Neural cell (in vitro differentiated cells): ENCODE measurements around the gene USB1. TPM values are rescaled to one million over a fixed set of nuclear protein-coding genes. Genes with fewer than 3 reads are reported as not detected.

ENCODE experiments used
- H2AFZ ChIP-seq: fragments of 200-600, 300-800 bp; sonication (generic), shearing (Covaris generic); 2 replicates; pipeline ENCODE4 v1.6.0; 2014; ENCODE audit warnings: low read depth, mild to moderate bottlenecking, antibody characterized with exemption, low read length, moderate library complexity
- H3F3A ChIP-seq: fragments of 200-600 bp; shearing (Covaris generic); 2 replicates; pipeline ENCODE4 v1.6.1; 2016; ENCODE audit warnings: mild to moderate bottlenecking, moderate library complexity, mixed read lengths, antibody characterized with exemption, low read length; ENCODE audit not compliant: insufficient read depth, poor library complexity, severe bottlenecking
- H3K27ac ChIP-seq: fragments of 200-600, 300-800 bp; sonication (generic), shearing (Covaris generic); 2 replicates; pipeline ENCODE4 v1.5.1; 2014; ENCODE audit warnings: mild to moderate bottlenecking, low read length, moderate library complexity
- H3K27me3 ChIP-seq: fragments of 300-800, 200-600 bp; sonication (generic), shearing (Covaris generic); 2 replicates; pipeline ENCODE4 v1.6.0; 2014; ENCODE audit warnings: mild to moderate bottlenecking, low read depth, low read length, moderate library complexity; ENCODE audit not compliant: insufficient read depth
- H3K36me3 ChIP-seq: fragments of 300-800, 200-600 bp; sonication (generic), shearing (Covaris generic); 2 replicates; pipeline ENCODE4 v1.5.1; 2014; ENCODE audit warnings: mild to moderate bottlenecking, antibody characterized with exemption, low read length, moderate library complexity; ENCODE audit not compliant: insufficient read depth
- H3K4me2 ChIP-seq: fragments of 300-800, 200-600 bp; sonication (generic), shearing (Covaris generic); 2 replicates; pipeline ENCODE4 v1.6.0; 2014; ENCODE audit warnings: mild to moderate bottlenecking, low read length
- H3K4me3 ChIP-seq: fragments of 300-800, 200-600 bp; sonication (generic), shearing (Covaris generic); 2 replicates; pipeline ENCODE4 v1.5.1; 2014; ENCODE audit warnings: mild to moderate bottlenecking, low read length, moderate library complexity
- H3K79me2 ChIP-seq: fragments of 200-600 bp; shearing (Covaris generic); replicated peaks from 2 replicates; pipeline ENCODE4 v1.6.0; 2014; ENCODE audit warnings: mild to moderate bottlenecking, low read length, moderate library complexity; ENCODE audit not compliant: insufficient read depth
- H3K9ac ChIP-seq: fragments of 300-800, 200-600 bp; sonication (generic), shearing (Covaris generic); 2 replicates; pipeline ENCODE4 v1.6.1; 2016; ENCODE audit warnings: mild to moderate bottlenecking, low read length, mixed read lengths
- H3K9me2 ChIP-seq: fragments of 200-600 bp; shearing (Covaris generic); 2 replicates; pipeline ENCODE4 v1.6.1; 2016; ENCODE audit warnings: mild to moderate bottlenecking, low read length, mixed read lengths; ENCODE audit not compliant: insufficient read depth
- H3K9me3 ChIP-seq: fragments of 200-600, 300-800 bp; sonication (generic), shearing (Covaris generic); 2 replicates; pipeline ENCODE4 v1.6.1; 2016; ENCODE audit warnings: mild to moderate bottlenecking, mixed run types, low read length, moderate library complexity, mixed read lengths
- H4K20me1 ChIP-seq: fragments of 200-600 bp; shearing (Covaris generic); 2 replicates; pipeline ENCODE4 v1.6.1; 2016; ENCODE audit warnings: mild to moderate bottlenecking, mixed run types; ENCODE audit not compliant: insufficient read depth
- EP300 ChIP-seq: fragments of 450-650 bp; conservative IDR thresholded peaks from 2 replicates; pipeline ENCODE4 v1.6.1; 2014; ENCODE audit warnings: antibody characterized with exemption, mild to moderate bottlenecking, moderate library complexity; ENCODE audit not compliant: poor library complexity, severe bottlenecking
- EZH2 ChIP-seq: fragments of 200-600, 300-800 bp; shearing (Covaris generic), sonication (generic); IDR thresholded peaks from 2 replicates; pipeline ENCODE4 v1.6.1; 2014; ENCODE audit warnings: antibody characterized with exemption, low read length, borderline replicate concordance, mild to moderate bottlenecking; ENCODE audit not compliant: insufficient read depth, poor library complexity, severe bottlenecking
- MXI1 ChIP-seq: fragments of 450-650 bp; conservative IDR thresholded peaks from 2 replicates; pipeline ENCODE4 v1.6.1; 2014; ENCODE audit warnings: antibody characterized with exemption, mild to moderate bottlenecking; ENCODE audit not compliant: poor library complexity, severe bottlenecking
- POLR2AphosphoS5 ChIP-seq: IDR thresholded peaks from 2 replicates; pipeline ENCODE4 v1.6.1; 2012
- RAD21 ChIP-seq: fragments of 450-650 bp; conservative IDR thresholded peaks from 2 replicates; pipeline ENCODE4 v1.6.1; 2014; ENCODE audit warnings: antibody characterized with exemption, mild to moderate bottlenecking, moderate library complexity
- REST ChIP-seq: IDR thresholded peaks from 2 replicates; pipeline ENCODE4 v1.6.1; 2012; ENCODE audit warnings: borderline replicate concordance
- SMC3 ChIP-seq: fragments of 450-650 bp; conservative IDR thresholded peaks from 2 replicates; pipeline ENCODE4 v1.6.1; 2014; ENCODE audit warnings: antibody characterized with exemption, mild to moderate bottlenecking, moderate library complexity; ENCODE audit not compliant: poor library complexity
- TAF1 ChIP-seq: IDR thresholded peaks from 2 replicates; pipeline ENCODE4 v1.6.1; 2012; ENCODE audit warnings: low read depth
- polyA plus RNA-seq: library from polyadenylated mRNA; depleted of rRNA; stranded (reverse); fragments of >200 nt; gene quantifications from 2 replicates; pipeline ENCODE4 v1.2.3, GENCODE V29; 2014
- TF ChIP-seq, protein P1 (sequence below): fragments of 450-650 bp; IDR thresholded peaks from 2 replicates; pipeline ENCODE4 v1.5.1; 2014; ENCODE audit warnings: antibody characterized with exemption, mild to moderate bottlenecking, moderate library complexity; ENCODE audit not compliant: poor library complexity, severe bottlenecking

Gene USB1
- polyA plus RNA-seq, 1 donor from 2014 or later, result 25.7 TPM

GRCh38 chr16:57994361-57994760 lies 6.8 kb upstream of the USB1 start (continued):
- TF ChIP-seq, protein P1, sequence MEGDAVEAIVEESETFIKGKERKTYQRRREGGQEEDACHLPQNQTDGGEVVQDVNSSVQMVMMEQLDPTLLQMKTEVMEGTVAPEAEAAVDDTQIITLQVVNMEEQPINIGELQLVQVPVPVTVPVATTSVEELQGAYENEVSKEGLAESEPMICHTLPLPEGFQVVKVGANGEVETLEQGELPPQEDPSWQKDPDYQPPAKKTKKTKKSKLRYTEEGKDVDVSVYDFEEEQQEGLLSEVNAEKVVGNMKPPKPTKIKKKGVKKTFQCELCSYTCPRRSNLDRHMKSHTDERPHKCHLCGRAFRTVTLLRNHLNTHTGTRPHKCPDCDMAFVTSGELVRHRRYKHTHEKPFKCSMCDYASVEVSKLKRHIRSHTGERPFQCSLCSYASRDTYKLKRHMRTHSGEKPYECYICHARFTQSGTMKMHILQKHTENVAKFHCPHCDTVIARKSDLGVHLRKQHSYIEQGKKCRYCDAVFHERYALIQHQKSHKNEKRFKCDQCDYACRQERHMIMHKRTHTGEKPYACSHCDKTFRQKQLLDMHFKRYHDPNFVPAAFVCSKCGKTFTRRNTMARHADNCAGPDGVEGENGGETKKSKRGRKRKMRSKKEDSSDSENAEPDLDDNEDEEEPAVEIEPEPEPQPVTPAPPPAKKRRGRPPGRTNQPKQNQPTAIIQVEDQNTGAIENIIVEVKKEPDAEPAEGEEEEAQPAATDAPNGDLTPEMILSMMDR, result no peak
- TF ChIP-seq MXI1, result no peak

DNA sequence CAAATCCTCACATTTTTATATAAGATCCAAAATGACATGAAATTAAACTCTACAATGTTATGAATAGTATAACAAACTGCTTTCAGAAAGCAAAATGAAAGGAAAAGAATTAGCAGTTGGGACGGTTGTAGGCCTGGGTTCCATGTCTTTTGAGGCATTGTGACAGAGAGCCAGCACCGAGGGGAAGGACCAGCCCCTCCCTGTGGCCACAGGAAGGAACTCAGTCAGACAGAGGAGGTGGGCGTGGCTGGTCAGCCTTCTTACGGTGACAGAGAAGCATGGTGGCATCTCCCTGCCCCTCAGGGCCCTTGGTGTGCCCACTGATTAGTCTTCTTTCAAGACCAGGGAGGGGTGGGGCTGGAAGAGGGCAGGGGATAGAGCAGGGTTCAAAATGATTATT lies 6.4 kb upstream of the USB1 start:
- no peaks in the 10 kb centered on the region for H3K36me3 ChIP-seq
- no peaks in the 10 kb centered on the region for H3K27me3 ChIP-seq
- H3K79me2 ChIP-seq, result peaks cover 10% of the 10 kb centered on the region
- H3K9me3 ChIP-seq, result no peaks in the 10 kb centered on the region
- H3K9me2 ChIP-seq, result no peaks in the 10 kb centered on the region
- no peak overlapping the region for H2AFZ ChIP-seq
- H3K27ac ChIP-seq, result no peak overlapping the region
- H3K4me3 ChIP-seq, result no peak overlapping the region
- no peak overlapping the region for H3K4me2 ChIP-seq
- no peaks in the 10 kb centered on the region for H4K20me1 ChIP-seq
- H3K9ac ChIP-seq, result no peak overlapping the region
- TF ChIP-seq POLR2AphosphoS5, result no peak
- no peak for TF ChIP-seq REST
- TF ChIP-seq RAD21, result no peak
- no peak for TF ChIP-seq SMC3
- TF ChIP-seq, protein P1, result no peak
- no peak for TF ChIP-seq TAF1
- no peak for TF ChIP-seq EP300
- TF ChIP-seq MXI1, result no peak
- TF ChIP-seq EZH2, result no peak
- no peaks in the 10 kb centered on the region for H3F3A ChIP-seq
